Measurements from ENCODE around the gene TFDP3.

DNA sequence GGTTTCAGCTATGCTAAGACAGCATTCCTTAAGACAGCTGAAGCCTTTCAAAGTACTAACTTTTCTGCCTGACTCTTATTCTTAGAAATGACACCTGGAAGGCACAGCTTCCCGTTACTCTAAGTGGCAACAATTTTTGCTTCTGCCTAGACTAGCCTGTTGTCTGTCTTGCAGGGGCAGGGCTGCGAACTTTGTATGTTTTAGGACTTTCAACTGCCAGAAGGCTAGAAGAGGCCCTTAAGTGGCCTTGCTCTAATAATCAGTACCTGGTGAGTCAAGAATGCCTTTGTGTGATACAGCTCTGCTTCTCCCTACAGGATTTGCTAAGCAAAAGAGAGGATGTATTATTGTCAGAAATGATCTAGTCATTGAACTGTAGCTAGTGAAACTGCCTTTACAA, 30.0 kb upstream of the TFDP3 start:
- TF ChIP-seq RFX1 (IDR thresholded peaks at IDR 0.05) = no peak
- TF ChIP-seq RAD51 (IDR thresholded peaks at IDR 0.05; ENCODE audit: borderline replicate concordance) = no peak
- TF ChIP-seq POLR2A (IDR thresholded peaks at IDR 0.05; ENCODE audit: insufficient read depth in 1 of 2, low read depth in 2 of 2, low read length in 2 of 2) = no peak
- no peak for TF ChIP-seq GABPA (IDR thresholded peaks at IDR 0.05; ENCODE audit: low read depth, low read length)
- no peak for TF ChIP-seq GABPA (CRISPR knock-in tag; IDR thresholded peaks at IDR 0.05; ENCODE audit: low read depth)

Data from HepG2 (cell line).